H4 (cell line): ENCODE measurements around the gene NCKAP5. TPM values are rescaled to one million over a fixed set of nuclear protein-coding genes. Genes with fewer than 3 reads are reported as not detected.
A peak's percentile ranks its signal among the peaks of the same experiment; 100 is the strongest.

Source experiments
- DNase-seq: peaks from one replicate; pipeline ENCODE4 v3.0.0-alpha.2; 2015; ENCODE audit warnings: low spot score
- total RNA-seq: library from RNA; depleted of rRNA; stranded (reverse); fragments of >200 nt; shearing (Covaris generic); gene quantifications from 2 replicates; pipeline ENCODE4 v1.2.3, GENCODE V29; 2014

Gene NCKAP5
- total RNA-seq, 1 experiment from 2014 or later, result 1.0 TPM

DNA sequence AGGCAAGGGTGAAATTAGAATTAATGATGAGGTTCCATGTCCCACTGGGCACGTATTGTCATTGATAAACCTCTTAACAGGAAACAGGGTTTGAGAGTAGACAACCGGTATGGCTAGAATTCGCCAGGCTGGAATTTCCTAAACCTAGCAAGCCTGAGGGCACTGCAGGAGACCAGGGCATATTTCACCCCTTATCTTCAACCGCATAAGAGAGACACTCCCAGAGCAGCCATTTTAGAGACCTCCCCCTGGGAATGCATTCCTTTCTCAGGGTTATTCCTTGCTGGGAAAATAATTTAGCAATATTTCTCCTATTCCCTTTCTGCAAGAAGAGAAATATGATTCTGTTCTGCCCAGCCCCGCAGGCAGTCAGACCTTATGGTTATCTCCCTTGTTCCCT is 563.6 kb downstream of the NCKAP5 start:
- no peak for DNase-seq

DNA sequence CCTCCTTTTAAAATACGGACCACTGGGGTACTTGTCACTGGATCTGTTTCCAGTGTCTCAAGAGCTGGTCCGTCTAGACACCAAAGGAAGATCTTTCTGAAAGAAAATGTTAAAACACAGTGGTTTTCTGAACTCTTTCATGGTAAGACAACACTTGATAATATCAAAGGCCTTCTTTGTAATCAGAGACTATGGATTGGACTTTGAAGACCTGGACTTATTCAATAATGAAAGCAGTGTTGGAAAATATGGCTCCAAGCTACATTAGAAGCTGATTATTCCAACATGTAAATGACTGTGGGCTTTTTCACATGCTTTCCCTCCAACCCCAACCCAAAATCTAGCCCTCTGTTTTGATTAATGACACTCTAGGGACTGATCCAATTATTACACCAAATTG is 568.8 kb downstream of the NCKAP5 start:
- no peak for DNase-seq

DNA sequence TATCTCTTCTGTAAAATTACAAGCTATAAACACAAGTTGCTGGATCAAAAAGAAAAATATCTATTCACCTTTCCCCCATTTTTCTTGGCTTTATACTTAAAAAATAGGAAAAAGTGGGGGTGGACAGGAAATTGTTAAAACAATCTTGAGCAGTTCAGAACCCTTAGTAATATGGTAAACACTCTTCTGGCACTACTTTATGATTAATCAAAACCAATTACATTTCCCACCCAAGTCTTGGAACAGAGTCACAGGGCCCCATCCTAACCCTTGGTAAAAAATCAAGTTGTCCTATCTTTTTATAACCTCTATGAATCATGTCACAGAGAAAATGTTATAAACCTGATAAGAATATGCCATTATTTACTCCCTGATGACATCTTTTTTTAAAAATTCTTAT is 570.0 kb downstream of the NCKAP5 start:
- DNase-seq, result no peak

DNA sequence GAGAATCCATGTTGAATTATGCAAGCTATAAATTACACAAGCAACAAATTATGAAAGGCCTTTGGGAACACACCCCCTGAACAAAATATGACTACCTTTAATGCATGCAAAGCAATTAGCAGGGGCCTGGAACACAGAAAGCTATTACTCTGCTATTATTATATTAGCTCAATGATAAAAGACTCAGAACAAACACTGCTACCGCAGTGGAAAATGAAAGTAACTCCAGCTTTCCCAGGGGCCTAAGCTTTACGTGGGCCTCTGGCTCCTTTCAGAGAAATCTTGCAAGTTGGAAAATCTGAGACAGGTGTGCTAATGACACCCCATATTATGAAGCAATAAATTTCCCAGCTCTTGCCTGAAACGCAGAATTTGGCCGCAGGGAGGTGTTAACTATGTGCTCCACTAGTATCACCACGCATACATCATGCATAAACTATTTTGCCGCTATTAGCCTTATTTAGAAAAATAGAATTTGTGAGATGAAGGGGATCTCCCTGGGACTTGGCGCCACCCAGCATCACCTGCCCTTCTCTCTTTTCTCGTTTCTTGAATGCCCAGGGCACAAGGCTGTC is 576.7 kb downstream of the NCKAP5 start:
- peak; percentile 7 for DNase-seq

DNA sequence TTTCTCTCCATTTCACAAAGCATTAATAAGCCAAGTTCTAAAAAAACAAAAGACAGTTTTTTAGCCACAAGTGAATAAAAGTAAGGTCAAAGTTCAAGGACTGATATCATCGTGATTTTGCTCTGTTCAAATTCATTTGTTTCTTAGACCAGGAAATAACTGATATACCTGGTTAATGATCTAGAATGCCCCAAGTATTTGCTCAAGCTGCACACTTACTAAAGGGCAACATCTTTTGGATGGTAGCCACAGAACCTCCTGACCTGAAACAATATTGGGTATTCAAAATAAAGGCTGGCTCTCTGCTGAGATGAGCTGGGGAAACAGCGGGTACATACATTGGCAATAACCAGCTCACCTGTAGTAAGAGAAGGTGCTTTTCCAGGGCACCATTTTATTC is 583.5 kb downstream of the NCKAP5 start:
- no peak for DNase-seq

DNA sequence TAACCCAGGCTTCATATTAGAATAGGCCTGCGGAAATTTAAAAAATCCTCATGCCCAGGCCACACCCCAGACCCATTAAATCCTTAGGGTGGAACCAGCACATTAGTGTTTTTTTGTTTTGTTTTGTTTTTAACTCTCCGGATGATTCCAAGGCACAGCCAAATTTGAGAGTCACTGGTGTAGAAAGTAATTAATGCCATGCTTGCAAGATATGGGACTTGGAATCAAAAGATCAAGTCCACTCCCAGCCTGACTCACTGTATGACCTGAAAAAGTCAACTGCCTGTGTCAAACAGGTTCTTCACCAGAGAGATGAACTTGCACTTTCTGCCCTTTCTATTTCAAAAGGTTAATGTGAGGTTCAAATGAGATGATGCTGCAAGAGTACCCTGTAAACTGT is 588.0 kb downstream of the NCKAP5 start:
- DNase-seq, result no peak

DNA sequence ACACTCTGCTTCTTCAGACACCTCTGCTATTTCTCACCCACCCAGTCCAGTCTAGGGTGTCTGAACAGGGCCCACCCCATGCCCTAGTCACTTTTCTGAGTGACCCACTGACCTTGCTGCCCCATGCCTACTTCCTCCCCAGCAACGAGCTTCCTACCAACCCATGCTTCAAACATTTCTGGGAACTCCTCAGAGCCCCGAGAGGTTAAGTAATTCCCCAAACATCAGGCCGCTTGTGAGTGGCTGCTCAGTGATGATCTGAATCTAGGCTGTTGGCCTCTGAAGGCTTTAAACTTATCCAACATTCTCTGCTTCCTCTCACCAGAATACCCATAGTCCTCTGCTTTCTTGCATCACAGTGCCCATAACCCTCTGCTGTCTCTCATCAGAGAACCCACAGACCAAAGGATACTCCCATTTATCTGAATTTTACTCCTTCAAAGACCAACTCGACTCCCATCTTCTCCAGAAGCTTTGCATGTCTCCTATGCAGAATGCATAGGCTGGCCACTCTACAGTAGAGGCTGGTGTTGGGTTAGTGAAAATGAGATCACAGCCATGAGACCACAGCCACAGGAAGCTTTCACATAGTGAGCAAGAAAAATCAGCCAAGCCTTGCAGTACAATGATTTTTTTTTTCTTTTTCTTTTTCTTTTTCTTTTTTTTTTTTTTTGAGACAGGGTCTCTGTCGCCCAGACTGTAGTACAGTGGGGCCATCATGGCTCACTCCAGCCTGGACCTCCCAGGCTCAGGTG is 588.7 kb downstream of the NCKAP5 start:
- DNase-seq, result no peak

DNA sequence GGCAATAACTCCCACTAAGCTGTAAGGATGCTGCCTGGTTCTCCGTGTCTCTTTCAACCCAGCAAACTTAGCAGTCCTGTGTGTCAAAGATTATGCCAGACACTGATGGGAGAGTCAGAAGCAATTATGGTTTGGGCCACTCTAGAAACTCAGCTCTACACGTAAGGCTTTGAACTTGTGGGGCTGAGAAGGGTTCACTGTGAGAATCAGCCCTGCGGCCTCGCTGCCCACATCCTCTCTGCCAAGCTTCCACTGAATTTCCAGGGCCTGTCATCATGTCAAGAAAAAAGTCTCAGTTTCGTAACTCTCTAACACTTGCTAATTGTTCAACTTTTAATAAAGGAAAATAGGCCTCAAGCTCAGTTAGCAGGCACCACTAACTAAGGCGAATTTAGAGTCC is 589.4 kb downstream of the NCKAP5 start:
- DNase-seq, result no peak

DNA sequence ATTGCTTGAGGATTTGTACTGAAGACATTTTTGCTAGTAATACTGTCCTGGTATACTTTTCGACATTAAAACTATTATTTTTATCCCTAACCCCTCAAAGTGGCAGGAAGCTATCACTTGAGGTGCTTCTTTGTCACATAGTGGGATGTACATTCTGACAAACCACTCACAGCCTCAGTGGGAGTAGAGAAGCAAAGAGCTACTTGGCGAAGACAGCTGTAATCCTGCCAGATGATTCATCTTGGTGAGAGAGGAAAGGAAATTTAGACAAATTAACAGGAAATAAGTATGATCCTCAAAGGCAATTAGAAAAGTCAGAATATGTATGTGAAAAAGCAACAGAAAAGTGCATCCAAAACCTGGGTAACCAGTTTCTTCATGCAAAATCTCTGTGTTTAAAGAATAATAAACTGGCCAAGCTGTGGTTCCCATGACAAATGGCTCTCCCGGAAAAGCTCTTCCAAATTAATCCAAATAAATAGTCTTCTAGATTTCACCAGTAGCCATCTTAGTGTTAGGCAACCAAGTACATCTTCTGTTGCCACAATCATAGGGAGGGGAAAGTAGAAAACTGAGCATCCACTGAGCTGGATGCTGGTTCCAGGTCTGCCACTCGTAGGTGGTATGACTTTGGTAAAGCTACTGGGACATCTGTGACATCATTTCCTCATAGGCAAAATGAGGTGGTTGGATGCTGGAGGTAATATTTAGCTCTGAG is 590.3 kb downstream of the NCKAP5 start:
- no peak for DNase-seq

DNA sequence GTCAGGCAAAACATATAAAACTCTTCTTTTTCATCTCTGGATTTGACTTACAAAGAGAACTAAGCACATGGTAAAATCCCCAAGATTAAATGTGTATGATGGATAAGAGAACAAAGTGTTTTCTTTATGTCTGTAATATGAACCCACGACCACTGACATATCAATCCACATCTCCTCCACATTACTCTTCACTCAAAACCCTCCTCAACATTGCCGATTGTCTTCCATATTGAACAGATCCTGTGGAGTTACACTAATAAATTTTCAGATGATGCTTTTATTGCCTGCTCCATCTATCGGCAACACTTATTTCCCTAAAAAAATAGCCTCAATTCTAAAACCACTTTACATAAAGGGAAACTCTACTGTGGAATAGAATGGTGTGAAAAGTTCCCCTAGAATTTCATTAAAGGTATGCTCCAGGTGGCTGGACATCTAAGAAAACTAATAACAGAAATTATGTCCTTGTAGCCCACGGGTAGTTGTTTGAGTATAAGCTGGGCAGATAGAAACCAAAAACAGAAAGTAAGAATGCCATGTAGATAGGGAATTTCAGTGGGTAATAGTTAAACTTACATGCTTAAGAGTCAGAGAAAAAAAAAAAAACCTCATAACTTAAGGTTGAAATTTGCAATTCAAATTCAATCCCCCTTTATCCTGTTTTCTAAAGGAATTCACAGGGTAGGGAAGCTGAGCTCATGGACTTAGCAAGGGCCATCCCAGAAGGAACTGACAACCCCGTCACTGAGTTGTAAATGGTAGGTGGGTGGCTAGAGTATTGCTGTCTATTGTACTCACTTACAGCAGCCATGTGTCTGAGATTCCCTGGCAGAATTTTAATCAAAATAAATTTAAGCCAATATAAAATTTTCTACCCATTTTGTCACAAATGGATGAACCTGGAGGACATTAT is 592.8 kb downstream of the NCKAP5 start:
- DNase-seq, result no peak

DNA sequence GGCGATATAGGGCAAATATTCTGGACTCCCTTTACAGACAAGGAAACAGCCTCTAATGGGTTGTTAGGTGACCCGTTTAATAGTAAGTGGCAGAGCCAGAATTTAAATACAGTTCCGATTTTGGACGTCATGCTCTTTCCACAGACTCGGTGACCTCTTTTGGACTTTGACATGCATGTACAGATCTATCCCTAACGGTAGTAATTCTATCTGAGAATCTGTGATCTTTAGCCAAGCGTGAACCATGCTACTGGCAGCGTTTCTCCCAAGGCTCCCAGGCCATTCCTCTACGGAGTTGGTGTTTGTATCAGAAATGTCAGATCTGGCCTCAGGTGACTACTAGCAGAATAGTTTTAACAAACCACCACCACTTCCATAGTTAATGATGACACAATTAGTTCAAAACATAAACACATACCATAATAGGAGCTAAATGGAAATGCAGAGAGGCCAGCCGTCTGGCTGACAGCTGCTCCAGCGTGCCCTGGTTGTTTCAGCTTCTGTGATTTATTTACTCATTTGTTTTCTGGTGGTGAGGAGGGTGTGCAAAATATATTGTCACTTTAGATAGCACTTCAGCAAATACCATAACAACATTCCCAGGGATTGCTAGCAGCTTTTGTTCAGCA is 593.7 kb downstream of the NCKAP5 start:
- peak; percentile 19 for DNase-seq

DNA sequence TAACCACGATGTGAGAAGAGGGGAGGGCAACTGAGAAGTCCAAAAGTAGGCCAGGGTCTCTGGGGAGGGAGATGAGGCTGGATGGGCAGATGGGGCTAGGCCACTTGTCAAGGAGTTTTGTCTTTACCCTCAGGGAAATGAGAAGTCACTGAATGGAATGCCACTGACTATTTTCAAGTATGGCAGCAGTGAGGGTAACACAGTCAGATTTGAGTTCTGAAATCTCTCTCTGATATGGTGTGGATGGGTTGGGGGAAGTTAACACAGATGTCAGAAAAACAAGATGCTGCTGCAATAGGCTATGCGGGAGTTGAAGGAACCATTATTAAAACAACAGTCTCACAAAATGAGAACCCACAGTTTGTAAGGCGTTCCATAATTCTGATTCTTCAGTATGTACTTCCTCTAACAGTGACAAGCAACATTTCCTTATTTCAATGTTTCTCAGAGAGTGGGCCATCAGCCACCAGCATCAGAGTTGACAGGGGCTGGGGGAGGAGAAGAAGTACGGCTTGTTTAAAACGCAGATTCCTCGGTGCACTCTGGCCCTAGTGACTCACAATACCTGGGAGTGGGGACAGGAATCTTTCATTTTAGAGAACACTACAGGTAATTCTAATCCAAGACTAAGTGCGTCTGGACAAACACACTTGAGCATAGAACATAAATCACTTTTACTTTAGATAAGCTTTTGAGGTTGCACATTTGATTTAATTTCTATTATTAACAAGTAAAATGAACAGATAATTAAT is 596.8 kb downstream of the NCKAP5 start:
- no peak for DNase-seq

DNA sequence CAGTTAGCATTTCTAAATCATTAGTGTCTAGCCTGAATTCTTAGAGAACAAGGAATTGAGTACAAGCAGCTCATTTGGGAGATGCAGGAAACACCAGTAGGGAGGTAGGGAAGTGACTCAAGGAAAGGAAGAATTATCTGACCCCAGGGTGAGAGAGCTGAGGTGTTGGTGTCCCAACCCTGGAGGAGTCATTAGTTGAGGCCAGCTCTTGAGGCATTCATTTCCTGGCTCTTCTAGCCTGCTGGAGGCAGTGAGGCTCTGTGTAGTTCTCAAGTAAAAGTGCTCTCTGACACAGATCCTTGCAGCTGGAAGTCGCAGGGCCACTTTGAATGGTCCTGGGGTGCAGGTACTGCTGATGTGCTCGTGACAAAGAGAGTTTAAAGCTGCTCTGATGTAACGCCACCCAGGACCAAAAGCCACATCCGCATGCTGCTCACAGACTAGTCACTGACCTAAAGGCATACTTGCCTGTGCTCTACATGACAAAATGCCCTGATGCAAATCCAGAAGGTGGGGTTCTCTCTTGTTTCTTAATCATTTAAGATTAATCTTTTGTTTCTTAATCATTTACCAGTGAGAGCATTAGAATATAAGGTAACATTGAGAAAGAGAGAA is 598.8 kb downstream of the NCKAP5 start:
- peak; percentile 39 for DNase-seq

DNA sequence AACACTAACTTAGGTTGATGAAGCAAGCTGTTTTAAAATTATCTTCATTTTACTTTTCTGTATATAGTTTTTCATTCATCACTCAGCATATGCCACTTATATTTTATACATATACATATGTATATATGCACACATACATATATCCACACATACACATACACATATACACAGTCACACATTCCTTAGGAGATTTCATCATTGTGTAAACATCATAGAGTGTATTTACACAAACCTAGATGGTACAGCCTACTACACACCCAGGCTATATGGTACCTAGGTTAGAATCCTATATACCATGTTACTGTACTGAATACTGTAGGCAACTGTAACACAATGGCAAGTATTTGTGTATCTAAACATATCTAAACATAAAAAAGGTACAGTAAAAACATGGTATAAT is 602.8 kb downstream of the NCKAP5 start:
- no peak for DNase-seq

DNA sequence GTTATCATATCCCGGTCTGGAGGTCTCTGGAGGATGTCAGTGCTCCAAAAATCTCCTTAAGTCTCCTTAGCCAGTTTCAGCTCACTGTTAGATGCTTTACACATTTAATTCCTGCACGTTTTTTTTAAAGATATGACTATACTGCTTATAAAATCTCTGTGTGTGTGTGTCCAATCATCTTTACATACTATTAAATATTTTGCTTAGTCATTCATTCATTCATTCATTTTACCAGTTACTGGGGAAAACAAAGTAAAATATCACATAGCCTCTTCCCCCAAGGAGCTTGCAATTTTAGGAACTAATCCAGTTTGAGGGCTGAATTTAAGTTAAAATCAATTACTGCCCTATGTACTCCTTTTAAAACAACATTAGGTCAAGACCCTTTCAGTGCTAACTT is 605.1 kb downstream of the NCKAP5 start:
- no peak for DNase-seq

DNA sequence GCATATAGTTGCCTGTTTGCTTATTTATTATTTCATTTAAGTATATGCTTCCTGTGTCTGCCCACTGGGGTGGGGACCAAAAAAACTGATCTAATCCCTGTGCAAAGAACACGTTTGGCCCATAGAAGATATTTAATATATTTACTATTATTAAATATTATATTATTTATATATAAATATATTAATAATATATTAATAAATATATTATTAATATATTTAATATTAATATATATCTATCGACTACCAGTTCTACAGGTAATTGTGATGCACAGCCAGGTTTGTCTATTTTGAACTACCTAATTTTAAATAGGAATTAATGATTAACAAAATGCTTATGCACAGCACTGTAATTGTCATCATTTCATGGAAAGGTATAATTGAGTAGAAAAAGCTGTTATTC is 609.4 kb downstream of the NCKAP5 start:
- DNase-seq, result no peak

DNA sequence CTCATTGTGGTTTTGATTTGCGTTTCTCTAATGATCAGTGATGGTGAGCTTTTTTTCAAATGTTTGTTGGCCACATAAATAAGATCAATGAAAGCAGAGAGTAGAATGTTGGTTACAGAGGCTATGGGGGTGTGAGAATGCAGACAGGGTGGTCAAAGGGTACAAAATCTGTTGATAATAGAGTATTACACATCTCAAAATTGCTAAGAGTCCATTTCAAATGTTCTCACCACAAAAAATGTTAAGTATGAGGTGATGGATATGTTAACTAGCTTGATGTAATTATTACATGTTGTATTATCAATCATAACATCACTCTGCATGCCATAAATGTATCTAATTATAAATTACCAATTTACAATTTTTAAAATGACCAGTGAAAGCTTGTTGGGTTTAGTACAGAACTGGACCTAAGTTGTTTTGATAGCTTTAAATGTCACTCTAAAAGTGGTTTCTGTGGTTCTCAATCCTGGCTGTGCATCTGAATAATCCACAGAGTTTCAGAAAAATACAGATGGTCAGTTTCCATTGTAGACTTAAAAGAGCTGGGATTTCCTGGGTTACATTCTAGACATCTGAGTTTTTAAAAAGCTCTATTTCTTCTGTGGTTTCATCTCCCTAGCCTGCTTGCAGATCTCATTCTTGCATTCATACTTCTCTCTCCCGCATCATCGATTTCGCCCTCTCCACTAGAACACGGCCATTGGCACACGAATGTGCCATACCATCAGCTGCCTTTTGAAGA is 612.2 kb downstream of the NCKAP5 start:
- DNase-seq, result no peak

DNA sequence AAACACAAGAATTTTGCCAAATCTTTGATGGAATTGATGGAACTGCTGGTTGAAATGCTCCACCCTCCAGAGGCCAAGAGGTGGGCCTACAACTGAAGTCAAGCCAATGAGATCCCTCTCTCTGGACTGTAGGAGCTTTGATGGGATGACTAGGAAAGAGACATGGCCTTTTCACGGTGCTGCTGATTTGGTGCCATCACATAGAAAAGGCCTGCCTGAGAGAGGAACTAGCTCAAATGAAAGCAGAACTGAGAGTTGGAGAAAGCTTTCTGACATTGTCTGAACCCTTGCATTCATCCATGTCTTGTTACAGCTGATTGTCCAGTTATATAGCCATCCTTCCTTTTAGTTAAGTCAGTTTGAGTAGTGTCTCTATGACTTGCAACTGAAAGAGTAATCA is 614.5 kb downstream of the NCKAP5 start:
- DNase-seq, result no peak

DNA sequence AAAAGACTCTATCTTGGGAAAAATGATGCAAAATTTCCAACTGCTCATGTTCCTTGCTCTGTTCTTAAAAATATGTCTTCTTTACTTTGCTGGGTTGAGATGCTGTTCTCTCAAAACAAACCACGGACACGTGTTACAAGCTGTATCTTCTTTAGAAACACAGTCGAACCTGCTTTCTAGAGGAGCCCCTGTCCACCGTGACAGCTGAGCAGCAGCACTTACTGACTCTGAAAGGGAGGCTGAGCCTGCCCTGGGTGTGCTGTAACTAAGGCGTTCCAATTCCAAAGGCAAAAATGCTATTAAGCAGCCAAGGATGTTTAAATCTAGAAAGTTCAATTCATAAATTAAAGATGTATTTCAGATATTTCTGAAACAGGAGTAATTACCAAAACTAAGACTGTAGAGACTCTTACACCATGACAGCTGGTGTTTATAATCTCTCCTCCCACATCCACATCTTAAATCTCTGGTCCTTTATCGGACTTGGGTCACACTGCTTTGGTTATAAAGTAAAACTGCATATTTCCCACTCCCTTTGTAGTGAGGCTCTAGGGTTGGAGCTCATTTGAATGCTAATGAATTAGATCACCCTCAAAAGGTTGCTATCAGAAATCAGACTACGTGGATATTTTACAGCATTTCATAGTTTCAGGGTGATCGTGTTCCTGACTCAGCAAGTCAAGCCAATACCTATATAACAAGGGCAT is 617.1 kb downstream of the NCKAP5 start:
- no peak for DNase-seq
